Suppressor macrophage treated with lipopolysaccharide for 4 hours (primary cell): ENCODE results near the gene OR2H1.

Experiments used
- DNase-seq: peaks from one replicate; pipeline ENCODE4 v3.0.0-alpha.2; 2020

OR2H1 gene

GRCh38 chr6:29486577-29486976 lies 29.6 kb downstream of the OR2H1 start:
- DNase-seq, result no peak

GRCh38 chr6:29487131-29487530 lies 30.2 kb downstream of the OR2H1 start:
- DNase-seq, result no peak

- DNase-seq, result no peak
Measured at GRCh38 chr6:29487660-29488059, 30.7 kb downstream of the OR2H1 start, which contains the start of gene MAS1L. TSS of gene MAS1L (minus strand) at chr6:29487956. CDS start at chr6:29487902, 54 bp downstream.

- DNase-seq, result no peak
Measured at GRCh38 chr6:29488874-29489273, 31.9 kb downstream of the OR2H1 start.

DNA sequence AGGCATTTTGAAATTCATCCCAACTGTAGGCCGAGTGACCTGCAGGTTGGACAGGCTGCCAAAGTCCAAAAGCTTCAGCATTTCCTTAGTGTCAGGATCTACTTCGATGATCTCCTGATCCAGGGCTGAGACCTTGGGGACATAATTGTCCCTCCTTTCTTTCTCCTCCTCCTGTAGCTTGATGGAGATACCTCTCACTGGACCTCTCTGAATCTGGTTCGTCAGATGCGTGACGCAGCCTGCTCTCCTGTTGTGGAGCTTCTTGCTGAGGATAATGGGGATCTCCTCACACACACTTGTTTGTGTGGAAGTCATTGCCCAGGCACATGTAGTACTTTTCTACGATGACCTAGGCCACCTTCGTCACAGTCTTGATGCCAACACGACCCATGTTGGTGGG lies 32.3 kb downstream of the OR2H1 start:
- DNase-seq, result no peak

GRCh38 chr6:29490055-29490454 lies 33.1 kb downstream of the OR2H1 start:
- no peak for DNase-seq

- no peak for DNase-seq
Measured at GRCh38 chr6:29490552-29490951, 33.6 kb downstream of the OR2H1 start.

GRCh38 chr6:29491574-29491973 lies 34.6 kb downstream of the OR2H1 start:
- no peak for DNase-seq

DNA sequence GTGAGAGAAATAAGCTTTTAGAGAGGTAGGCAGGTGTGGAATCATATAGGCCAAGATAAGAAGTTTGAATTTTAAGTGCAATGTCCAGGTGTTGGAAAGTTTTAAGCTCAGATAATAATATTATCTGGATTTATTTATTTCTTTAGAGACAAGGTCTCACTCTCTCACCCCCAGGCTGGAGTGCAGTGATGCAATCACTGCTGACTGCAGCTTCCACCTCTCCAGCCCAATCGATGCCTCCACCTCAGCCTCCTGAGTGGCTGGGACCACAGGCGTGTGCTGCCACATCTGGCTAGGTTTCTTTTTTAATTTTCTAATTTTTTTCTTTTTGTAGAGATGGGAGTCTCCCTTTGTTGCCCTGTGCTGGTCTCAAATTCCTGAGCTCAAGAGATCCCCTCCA lies 36.3 kb downstream of the OR2H1 start:
- no peak for DNase-seq

DNA sequence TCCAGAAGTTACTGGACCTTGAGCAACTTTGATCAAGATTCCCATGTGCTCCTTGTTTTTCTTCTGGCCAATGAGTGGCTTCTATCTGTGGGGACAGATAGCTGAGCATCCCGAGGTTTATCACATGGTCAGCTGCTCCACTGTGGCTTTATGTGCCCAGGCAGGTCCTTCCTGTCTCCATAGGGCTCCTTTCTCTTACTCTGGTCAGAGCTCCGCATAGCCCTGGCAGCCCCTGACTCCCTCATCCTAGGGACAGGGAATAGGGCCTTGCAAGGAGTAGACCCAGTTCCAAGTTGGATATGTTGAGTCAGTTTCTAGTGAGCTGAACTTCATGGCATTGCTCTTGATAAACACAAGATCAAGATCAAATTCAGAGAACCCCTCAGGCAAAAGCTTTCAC lies 37.2 kb downstream of the OR2H1 start:
- no peak for DNase-seq

- no peak for DNase-seq
Measured at GRCh38 chr6:29495571-29495970, 38.6 kb downstream of the OR2H1 start.

- no peak for DNase-seq
Measured at GRCh38 chr6:29496961-29497360, 40.0 kb downstream of the OR2H1 start.

- no peak for DNase-seq
Measured at GRCh38 chr6:29499704-29500103, 42.7 kb downstream of the OR2H1 start.

- DNase-seq, result no peak
Measured at GRCh38 chr6:29500594-29500993, 43.6 kb downstream of the OR2H1 start.

DNA sequence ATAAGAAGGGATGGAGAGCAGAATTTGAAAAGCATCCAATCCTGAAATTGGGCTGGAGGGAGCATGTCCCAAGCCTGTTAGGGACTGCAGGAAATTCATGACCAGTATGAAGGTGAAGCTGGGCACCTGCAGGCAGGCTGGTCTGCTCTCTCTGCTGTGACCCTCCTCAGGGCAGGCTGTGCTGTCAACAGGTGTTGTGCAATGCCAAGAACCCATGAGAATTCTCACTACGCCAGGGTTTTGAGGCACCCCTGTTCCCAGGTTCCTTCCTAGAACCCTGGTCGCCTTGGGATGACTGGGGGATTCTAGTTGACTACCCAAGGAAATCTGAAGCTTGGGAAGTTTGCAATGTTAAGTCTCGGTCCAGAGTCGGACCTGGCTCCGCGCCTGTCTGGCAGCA lies 44.2 kb downstream of the OR2H1 start:
- DNase-seq, result no peak

DNA sequence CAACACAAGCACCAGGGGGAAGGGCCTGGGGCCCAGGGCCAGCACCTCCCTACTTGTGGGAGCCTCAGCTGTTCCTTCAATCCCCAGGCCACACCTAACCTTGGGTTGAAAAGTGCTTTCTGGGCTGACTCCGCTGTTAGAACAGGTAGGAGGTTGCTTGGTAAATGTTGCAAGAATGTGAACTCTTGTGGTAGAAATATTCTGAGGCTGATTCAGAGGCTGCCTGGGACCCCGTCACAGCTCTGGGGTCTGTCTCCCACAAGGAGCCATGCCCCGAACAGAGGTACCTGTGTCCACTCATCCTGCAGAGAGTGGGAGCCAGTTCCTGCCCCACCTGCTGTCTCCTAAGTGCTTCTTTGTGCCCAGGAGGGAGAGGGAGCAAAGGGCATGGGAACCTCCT lies 45.2 kb downstream of the OR2H1 start:
- no peak for DNase-seq

DNA sequence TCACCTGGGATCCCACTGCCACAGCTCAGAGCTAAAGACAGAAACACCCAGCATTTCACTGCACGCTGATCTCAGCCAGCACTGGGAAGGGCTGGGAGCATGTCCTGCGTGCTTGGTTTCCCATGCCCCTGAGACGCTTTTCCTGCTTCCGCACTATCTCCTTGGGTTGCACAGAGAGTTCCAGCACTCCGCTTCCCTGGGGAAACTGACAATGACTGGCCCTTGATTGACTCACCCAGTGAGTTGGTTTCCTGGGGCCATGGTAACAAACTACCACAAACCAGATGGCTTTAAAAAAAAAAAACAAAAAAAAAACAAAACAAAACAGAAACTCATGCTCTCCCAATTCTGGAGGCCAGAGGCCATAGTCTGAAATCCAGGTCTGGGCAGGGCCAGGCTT lies 45.6 kb downstream of the OR2H1 start:
- no peak for DNase-seq

- DNase-seq, result no peak
Measured at GRCh38 chr6:29504961-29505360, 48.0 kb downstream of the OR2H1 start.

GRCh38 chr6:29505808-29506207 lies 48.9 kb downstream of the OR2H1 start:
- no peak for DNase-seq

- DNase-seq, result no peak
Measured at GRCh38 chr6:29506446-29507067, 49.6 kb downstream of the OR2H1 start.

- no peak for DNase-seq
Measured at GRCh38 chr6:29507319-29507718, 50.4 kb downstream of the OR2H1 start.

- no peak for DNase-seq
Measured at GRCh38 chr6:29509239-29509638, 52.3 kb downstream of the OR2H1 start.

GRCh38 chr6:29509711-29510110 lies 52.8 kb downstream of the OR2H1 start:
- DNase-seq, result no peak

DNA sequence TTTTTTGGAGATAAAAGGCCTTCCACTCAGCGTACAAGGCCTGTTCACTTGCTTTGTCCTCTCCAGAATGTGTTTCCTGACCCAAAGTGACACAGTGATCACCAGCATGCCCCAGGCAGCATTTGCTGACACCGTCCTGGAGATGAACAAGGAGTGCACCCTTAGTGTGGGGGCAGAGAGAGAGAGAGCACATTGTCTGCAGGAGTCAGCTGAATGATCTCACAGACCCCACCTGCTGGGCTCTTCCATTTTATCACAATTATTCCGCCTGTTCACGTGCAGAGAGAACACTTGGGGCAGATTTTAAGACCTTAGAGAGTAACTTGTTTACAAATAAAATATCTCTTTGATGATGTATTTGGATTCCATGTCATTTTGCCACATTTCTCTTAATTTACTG lies 53.2 kb downstream of the OR2H1 start:
- DNase-seq, result no peak

- DNase-seq, result no peak
Measured at GRCh38 chr6:29510746-29511300, 53.9 kb downstream of the OR2H1 start.
